K562 (cell line): ENCODE data around the gene TANK. TPM values are rescaled to one million over a fixed set of nuclear protein-coding genes. Genes with fewer than 3 reads are reported as not detected.

Source experiments
- ATAC-seq: fragments of 200-7000 bp; cut with Tn5 transposase; 3 replicates; pipeline ENCODE4 v1.9.1; 2020; ENCODE audit warnings: moderate library complexity
- BruUV-seq: library from RNA; stranded (reverse); fragments of 400-500 nt; replicated peaks from 2 replicates; lab custom pipeline; 2021; lab: Mats Ljungman, UMichigan
- CTCF ChIA-PET: fragments of 300-600 bp; formaldehyde crosslinking; extraction: SDS; loops from one replicate; lab custom pipeline; 2021; ENCODE audit warnings: low intra/inter-chr PET ratio; lab: Yijun Ruan, JAX
- POLR2A ChIA-PET: fragments of 300-600, 350-650 bp; sonication (Branson Sonifier 250); formaldehyde crosslinking; extraction: SDS; loops from one replicate; lab custom pipeline; 2021; ENCODE audit warnings: antibody characterized with exemption, inconsistent platforms; lab: Yijun Ruan, JAX
- DNase-seq, 4 experiments: peaks; one replicate each; pipeline versions ENCODE4 v3.0.0 to v3.0.0-alpha.2; 2011 to 2018; ENCODE audit warnings: low spot score in 3 of 4, mixed read lengths in 3 of 4; ENCODE audit errors: extremely low read depth in 1 of 4
- FAIRE-seq: peaks from 2 replicates; lab custom pipeline; 2011; peaks lifted over from hg19 to GRCh38; lab: Jason Lieb, UNC
- H2AFZ ChIP-seq: 2 replicates; pipeline ENCODE4 v1.6.0; 2011; ENCODE audit warnings: low read depth, low read length, control low read depth, inconsistent platforms
- H3K27ac ChIP-seq: fragments of 200-600 bp; 3 replicates; pipeline ENCODE4 v1.8.0; 2011; ENCODE audit warnings: low read depth, mild to moderate bottlenecking, control low read depth, inconsistent platforms, low read length, moderate library complexity, mixed read lengths; ENCODE audit errors: extremely low read depth
- H3K27me3 ChIP-seq, 2 experiments: fragments of 300-600 bp in 1 of 2; 2 replicates in 1 of 2; 3 replicates in 1 of 2; pipeline versions ENCODE4 v1.6.0 to v1.8.0; 2011; ENCODE audit warnings: inconsistent platforms in 2 of 2, low read length in 2 of 2, mild to moderate bottlenecking in 1 of 2, mixed read lengths in 1 of 2, moderate library complexity in 1 of 2; ENCODE audit not compliant: control insufficient read depth in 2 of 2, insufficient read depth in 2 of 2
- H3K36me3 ChIP-seq: fragments of 300-600 bp; 3 replicates; pipeline ENCODE4 v1.8.0; 2011; ENCODE audit warnings: mild to moderate bottlenecking, low read length, inconsistent platforms; ENCODE audit not compliant: control insufficient read depth, insufficient read depth
- H3K4me1 ChIP-seq, 2 experiments: fragments of 200-600 bp in 1 of 2; replicated peaks in 1 of 2; 2 replicates in 1 of 2; 3 replicates in 1 of 2; pipeline versions ENCODE4 v1.5.1 to v1.8.0; 2011; ENCODE audit warnings: inconsistent platforms in 2 of 2, low read length in 2 of 2, mild to moderate bottlenecking in 1 of 2, mixed read lengths in 1 of 2, moderate library complexity in 1 of 2; ENCODE audit not compliant: control insufficient read depth in 2 of 2, insufficient read depth in 2 of 2
- H3K4me2 ChIP-seq: 2 replicates; pipeline ENCODE4 v1.6.1; 2011; ENCODE audit warnings: low read length, control low read depth, inconsistent platforms, mixed read lengths; ENCODE audit not compliant: insufficient read depth
- H3K4me3 ChIP-seq: fragments of 200-600 bp; sonication (generic), shearing (Covaris generic); 2 replicates; pipeline ENCODE4 v1.5.1; 2016; ENCODE audit warnings: control low read depth, inconsistent platforms
- H3K79me2 ChIP-seq: fragments of 200-600 bp; 3 replicates; pipeline ENCODE4 v1.8.0; 2011; ENCODE audit warnings: low read length, inconsistent platforms; ENCODE audit not compliant: control insufficient read depth, insufficient read depth
- H3K9ac ChIP-seq, 2 experiments: 2 replicates each; pipeline versions ENCODE4 v1.6.0 to v1.6.1; 2011; ENCODE audit warnings: low read depth in 2 of 2, low read length in 2 of 2, control low read depth in 1 of 2, inconsistent platforms in 1 of 2, mild to moderate bottlenecking in 1 of 2, mixed read lengths in 1 of 2; ENCODE audit not compliant: insufficient read depth in 1 of 2
- H3K9me1 ChIP-seq: one replicate; pipeline ENCODE4 v1.6.0; 2011; ENCODE audit warnings: inconsistent platforms, mild to moderate bottlenecking, low read length, moderate library complexity; ENCODE audit not compliant: control insufficient read depth, insufficient read depth
- H3K9me3 ChIP-seq: replicated peaks from 2 replicates; pipeline ENCODE4 v1.5.1; 2011; ENCODE audit warnings: low read depth, low read length, inconsistent platforms; ENCODE audit not compliant: control insufficient read depth, insufficient read depth
- H4K20me1 ChIP-seq: replicated peaks from 2 replicates; pipeline ENCODE4 v1.6.1; 2011; ENCODE audit warnings: low read length, inconsistent platforms, mixed read lengths; ENCODE audit not compliant: control insufficient read depth, insufficient read depth
- CTBP1 ChIP-seq: fragments of 450-650 bp; IDR thresholded peaks from 2 replicates; pipeline ENCODE4 v1.6.1; 2016; ENCODE audit warnings: borderline replicate concordance
- KAT8 ChIP-seq: fragments of 450-650 bp; IDR thresholded peaks from 2 replicates; pipeline ENCODE4 v1.6.1; 2016; ENCODE audit warnings: low read depth, mild to moderate bottlenecking
- LARP7 ChIP-seq: fragments of 450-650 bp; IDR thresholded peaks from 2 replicates; pipeline ENCODE4 v1.6.1; 2016
- NCOA2 ChIP-seq, 2 experiments: fragments of 450-650 bp; IDR thresholded peaks; 2 replicates each; pipeline ENCODE4 v1.6.1; 2018; ENCODE audit warnings: mild to moderate bottlenecking in 2 of 2, moderate library complexity in 1 of 2; ENCODE audit not compliant: partially characterized antibody in 2 of 2
- NFIX ChIP-seq: fragments of 250-450 bp; sonication (Bioruptor Pico); IDR thresholded peaks from 2 replicates; pipeline ENCODE4 v1.4.0; 2020; ENCODE audit warnings: low read depth, mild to moderate bottlenecking, moderate library complexity
- NFYB ChIP-seq: IDR thresholded peaks from 2 replicates; pipeline ENCODE4 v1.6.1; 2011; ENCODE audit warnings: mild to moderate bottlenecking, moderate library complexity; ENCODE audit not compliant: insufficient read length; ENCODE audit errors: extremely low read depth
- SMC3 ChIP-seq: conservative IDR thresholded peaks from 2 replicates; pipeline ENCODE4 v1.6.1; 2011; ENCODE audit warnings: low read depth, low read length, improper control_type of control experiment; ENCODE audit not compliant: insufficient read depth
- ZNF347 ChIP-seq: fragments of 450-650 bp; formaldehyde crosslinking; IDR thresholded peaks from 2 replicates; pipeline ENCODE4 v1.4.0; 2020; ENCODE audit warnings: low read depth, mild to moderate bottlenecking, moderate library complexity
- ZNF764 ChIP-seq: fragments of 250-450 bp; sonication (Bioruptor Pico); IDR thresholded peaks from 2 replicates; pipeline ENCODE4 v1.4.0; 2020; ENCODE audit warnings: low read depth, mild to moderate bottlenecking, moderate library complexity
- ZNF778 ChIP-seq: fragments of 450-650 bp; formaldehyde crosslinking; IDR thresholded peaks from 2 replicates; pipeline ENCODE4 v1.4.0; 2020; ENCODE audit warnings: mild to moderate bottlenecking, moderate library complexity
- WGBS: fragments of 100-300 bp; shearing (Covaris generic); methylation state at CpG from one replicate; pipeline ENCODE4 v1.1.6; 2016; ENCODE audit warnings: low coverage, mixed read lengths; ENCODE audit not compliant: insufficient coverage; ENCODE audit errors: missing lambda C conversion rate; 5-methylcytosine and 5-hydroxymethylcytosine counted together
- in situ Hi-C: fragments of 300-500 bp; cut with MboI; formaldehyde crosslinking; loops from 4 replicates; pipeline ENCODE4 v1.15.0; 2018; ENCODE audit warnings: inconsistent platforms, mixed read lengths
- intact Hi-C: fragments of 100-400 bp; cut with micrococcal nuclease; formaldehyde crosslinking; loops from 2 replicates; pipeline ENCODE4 v1.14.2; 2022
- polyA plus RNA-seq, 8 experiments: library from polyadenylated mRNA; depleted of rRNA in 4 of 8; stranded (reverse) in 5 of 8; unstranded in 3 of 8; fragments of >200 nt; fragmentation: Nextera tagmentation in 2 of 8; fragmentation: Illumina TruSeq in 1 of 8; extraction: Ambion mirVana in 2 of 8; extraction: Trizol in 1 of 8; gene quantifications; 2 replicates each; pipeline versions ENCODE4 v1.2.1 to v1.2.3, GENCODE V29; 2011 to 2014; ENCODE audit warnings: inconsistent platforms in 1 of 8, missing spikeins in 1 of 8
- total RNA-seq, 7 experiments: library from RNA; depleted of rRNA in 6 of 7; stranded (reverse); fragments of >200 nt in 6 of 7; fragmentation: Illumina TruSeq in 2 of 7; extraction: Trizol in 2 of 7; gene quantifications; 2 replicates each; pipeline versions ENCODE4 v1.2.1 to v1.2.3, GENCODE V29; 2011 to 2021; ENCODE audit warnings: low replicate concordance in 1 of 7
- TF ChIP-seq, protein P1 (sequence below), 2 experiments: IDR thresholded peaks in 1 of 2; conservative IDR thresholded peaks in 1 of 2; 2 replicates each; pipeline ENCODE4 v1.6.1; 2016; ENCODE audit warnings: low read depth in 2 of 2, mild to moderate bottlenecking in 1 of 2, missing compliant biosample characterization in 1 of 2, missing genetic modification characterization in 1 of 2, moderate library complexity in 1 of 2
- TF ChIP-seq, protein P2 (sequence below): fragments of 450-650 bp; formaldehyde crosslinking; IDR thresholded peaks from 2 replicates; pipeline ENCODE4 v1.4.0; 2020; ENCODE audit warnings: mild to moderate bottlenecking, mixed read lengths
- TF ChIP-seq, protein P3 (sequence below): sonication (generic); formaldehyde crosslinking; IDR thresholded peaks from 2 replicates; pipeline ENCODE4 v1.8.0; 2023; ENCODE audit warnings: mild to moderate bottlenecking, missing genetic modification reagents

TANK gene
- total and polyA plus RNA-seq, 9 of the 15 experiments (the other 6 are each of a cell fraction or from before 2014, with no cell fraction given), result 43.0 to 91.5 (median 54.4) TPM

DNA sequence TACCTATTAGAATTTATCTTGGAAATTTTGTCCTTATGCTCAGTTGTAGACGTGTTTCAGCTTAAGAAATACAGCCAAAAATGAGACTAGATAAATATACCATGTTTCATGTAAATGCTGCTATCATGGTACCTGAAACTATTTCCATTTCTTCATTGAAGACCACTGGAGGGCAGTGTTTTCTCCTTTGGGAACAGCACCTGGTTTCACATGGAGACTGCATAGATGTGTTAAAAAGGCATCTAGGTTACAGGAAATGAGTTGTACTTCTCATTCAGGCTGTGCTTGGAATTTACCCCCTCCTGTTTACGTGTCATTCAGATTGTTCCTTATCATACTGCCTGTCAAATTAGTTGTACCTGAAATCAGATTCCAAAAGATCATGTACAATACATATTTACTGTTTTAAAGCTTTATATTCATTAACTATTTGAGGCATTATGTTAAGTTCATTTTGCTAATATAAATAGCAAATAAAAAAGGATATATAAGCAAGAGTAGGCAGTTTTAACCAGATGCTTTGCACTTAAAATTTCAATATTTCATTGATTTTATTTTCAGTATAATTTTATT, 90.7 kb downstream of the TANK start (continued):
- TF ChIP-seq SMC3, result peak; percentile 60

DNA sequence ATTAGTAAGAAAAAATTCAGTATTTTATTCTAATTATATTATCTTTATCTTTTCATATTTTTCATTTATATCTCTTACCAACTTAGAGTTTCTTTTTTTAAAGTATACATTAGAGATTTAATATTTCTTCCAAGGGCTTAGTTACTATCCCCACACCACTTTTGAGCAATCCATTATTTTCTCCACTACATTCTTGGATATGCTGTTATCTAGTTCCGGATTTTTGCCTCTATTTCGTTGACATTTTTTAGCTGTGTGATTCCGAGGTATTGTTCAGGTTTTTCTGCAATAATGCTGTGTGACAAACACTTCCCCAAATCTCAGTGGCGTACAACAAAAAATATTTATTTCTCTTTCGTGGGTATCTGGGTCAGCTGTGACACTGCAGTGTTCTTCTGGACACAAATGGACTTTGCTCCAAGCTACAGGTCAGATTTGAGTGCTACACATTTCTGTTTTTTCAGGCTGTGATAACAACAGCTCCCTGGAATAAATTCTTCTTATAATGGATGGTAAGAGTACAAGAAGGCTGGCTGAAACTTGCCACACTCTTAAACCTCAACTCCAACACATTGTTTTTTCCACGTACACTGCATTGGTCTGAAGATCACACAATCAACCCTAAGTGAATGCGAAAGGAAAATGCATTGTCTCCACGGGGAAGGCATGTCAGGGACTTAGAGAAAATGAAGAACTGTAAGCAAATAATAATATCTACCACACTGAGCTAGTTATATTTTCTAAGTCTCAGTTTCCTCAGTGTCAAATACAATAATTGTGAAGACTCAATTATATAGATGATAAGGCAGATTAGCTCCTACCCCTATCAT, 97.1 kb downstream of the TANK start:
- Histone ChIP-seq H3K27ac (no peak overlapping the region), H3K27me3 (no peaks in the 10 kb centered on the region), H3K79me2 (no peaks in the 10 kb centered on the region), H3K9ac (no peak overlapping the region), H2AFZ (peak overlapping the region; percentile 65), H3K4me1 (no peaks in the 10 kb centered on the region), H3K9me1 (no peaks in the 10 kb centered on the region), H4K20me1 (no peaks in the 10 kb centered on the region), H3K9me3 (no peaks in the 10 kb centered on the region), H3K36me3 (no peaks in the 10 kb centered on the region), H3K4me3 (no peak overlapping the region), H3K4me2 (peak overlapping the region; percentile 31)
- CTCF ChIA-PET, result no interaction called here
- DNase-seq, result no peak
- in situ Hi-C loops, result loop anchor here (25.0 kb wide), 2 partner anchors 880 to 1055 kb away; partner anchors contain the start of gene IFIH1
- intact Hi-C loops, result loop anchor here (10.0 kb wide), 2 partner anchors 297 to 867 kb away; no protein-coding TSS in a partner anchor
- WGBS, result 4% methylated on average over 8 of the region's 8 CpGs
- no TSS peak for BruUV-seq
- peak; percentile 59 for ATAC-seq
- FAIRE-seq, result peak; percentile 32
- POLR2A ChIA-PET, result no interaction called here
- TF ChIP-seq ZNF764 (no peak), ZNF347 (no peak), NFIX (CRISPR knock-in tag) (no peak), CTBP1 (no peak), LARP7 (no peak), NCOA2 (IDR thresholded peaks at IDR 0.05; ENCODE audit: partially characterized antibody in 2 of 2) (no peak), ZNF778 (CRISPR knock-in tag) (no peak), NFYB (no peak), KAT8 (no peak)
- TF ChIP-seq, protein P1, sequence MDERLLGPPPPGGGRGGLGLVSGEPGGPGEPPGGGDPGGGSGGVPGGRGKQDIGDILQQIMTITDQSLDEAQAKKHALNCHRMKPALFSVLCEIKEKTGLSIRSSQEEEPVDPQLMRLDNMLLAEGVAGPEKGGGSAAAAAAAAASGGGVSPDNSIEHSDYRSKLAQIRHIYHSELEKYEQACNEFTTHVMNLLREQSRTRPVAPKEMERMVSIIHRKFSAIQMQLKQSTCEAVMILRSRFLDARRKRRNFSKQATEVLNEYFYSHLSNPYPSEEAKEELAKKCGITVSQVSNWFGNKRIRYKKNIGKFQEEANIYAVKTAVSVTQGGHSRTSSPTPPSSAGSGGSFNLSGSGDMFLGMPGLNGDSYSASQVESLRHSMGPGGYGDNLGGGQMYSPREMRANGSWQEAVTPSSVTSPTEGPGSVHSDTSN (CRISPR knock-in tag; IDR thresholded peaks at IDR 0.05; ENCODE audit: low read depth), result no peak
- TF ChIP-seq, protein P1 (tag; conservative IDR thresholded peaks at IDR 0.05; ENCODE audit: low read depth), result no peak
- TF ChIP-seq, protein P2, sequence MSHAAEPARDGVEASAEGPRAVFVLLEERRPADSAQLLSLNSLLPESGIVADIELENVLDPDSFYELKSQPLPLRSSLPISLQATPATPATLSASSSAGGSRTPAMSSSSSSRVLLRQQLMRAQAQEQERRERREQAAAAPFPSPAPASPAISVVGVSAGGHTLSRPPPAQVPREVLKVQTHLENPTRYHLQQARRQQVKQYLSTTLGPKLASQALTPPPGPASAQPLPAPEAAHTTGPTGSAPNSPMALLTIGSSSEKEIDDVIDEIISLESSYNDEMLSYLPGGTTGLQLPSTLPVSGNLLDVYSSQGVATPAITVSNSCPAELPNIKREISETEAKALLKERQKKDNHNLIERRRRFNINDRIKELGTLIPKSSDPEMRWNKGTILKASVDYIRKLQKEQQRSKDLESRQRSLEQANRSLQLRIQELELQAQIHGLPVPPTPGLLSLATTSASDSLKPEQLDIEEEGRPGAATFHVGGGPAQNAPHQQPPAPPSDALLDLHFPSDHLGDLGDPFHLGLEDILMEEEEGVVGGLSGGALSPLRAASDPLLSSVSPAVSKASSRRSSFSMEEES (CRISPR knock-in tag), result no peak
- TF ChIP-seq, protein P3, sequence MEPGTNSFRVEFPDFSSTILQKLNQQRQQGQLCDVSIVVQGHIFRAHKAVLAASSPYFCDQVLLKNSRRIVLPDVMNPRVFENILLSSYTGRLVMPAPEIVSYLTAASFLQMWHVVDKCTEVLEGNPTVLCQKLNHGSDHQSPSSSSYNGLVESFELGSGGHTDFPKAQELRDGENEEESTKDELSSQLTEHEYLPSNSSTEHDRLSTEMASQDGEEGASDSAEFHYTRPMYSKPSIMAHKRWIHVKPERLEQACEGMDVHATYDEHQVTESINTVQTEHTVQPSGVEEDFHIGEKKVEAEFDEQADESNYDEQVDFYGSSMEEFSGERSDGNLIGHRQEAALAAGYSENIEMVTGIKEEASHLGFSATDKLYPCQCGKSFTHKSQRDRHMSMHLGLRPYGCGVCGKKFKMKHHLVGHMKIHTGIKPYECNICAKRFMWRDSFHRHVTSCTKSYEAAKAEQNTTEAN (CRISPR knock-in tag), result no peak
